ENCODE results near the gene FEZ2.

Gene FEZ2

DNA sequence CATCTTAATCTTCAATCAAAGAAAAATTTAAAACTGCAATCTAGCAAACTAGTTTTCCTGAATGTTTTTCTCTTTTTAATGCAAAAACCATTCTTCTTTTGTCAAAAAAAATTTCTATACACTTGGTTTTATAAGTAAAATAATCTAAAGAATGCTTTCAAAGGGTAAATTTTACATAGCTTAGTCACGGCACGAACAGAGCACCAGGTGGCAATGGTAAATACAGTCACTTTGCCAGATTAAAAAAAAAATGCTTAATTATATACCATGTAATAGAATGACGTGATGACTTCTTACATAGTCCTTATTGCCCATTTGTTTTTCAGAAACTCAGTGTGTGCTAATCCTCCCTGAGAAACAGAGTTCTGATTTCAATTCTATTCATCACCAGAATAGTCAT, 10.4 kb downstream of the FEZ2 start:
- no peak overlapping the region for H3K23ac ChIP-seq (ENCODE audit: low read length)
- WGBS (ENCODE audit: extremely low coverage, insufficient coverage, insufficient read length) = no CpG with 5 or more reads among the region's 3 CpGs
- H2BK5ac ChIP-seq (ENCODE audit: low read depth, low read length, poor library complexity) = no peak overlapping the region
- peaks cover 13 to 22% of the 10 kb centered on the region in 2 experiments for H3K36me3 ChIP-seq (ENCODE audit: control insufficient read depth in 1 of 2, insufficient read depth in 2 of 2, low read length in 2 of 2)
- no peak overlapping the region for H3K4me3 ChIP-seq (ENCODE audit: low read depth, low read length)
- no peaks in the 10 kb centered on the region for H3K27me3 ChIP-seq (ENCODE audit: insufficient read depth, low read length)
- no peak overlapping the region for H2BK12ac ChIP-seq (ENCODE audit: low read length)
- no peaks in the 10 kb centered on the region for H3K79me1 ChIP-seq (ENCODE audit: low read length)
- H3K79me2 ChIP-seq (ENCODE audit: control insufficient read depth, insufficient read depth, low read length, poor library complexity) = peaks cover 2% of the 10 kb centered on the region
- no peak overlapping the region for H2AK5ac ChIP-seq (ENCODE audit: low read length)
- no peak overlapping the region for H4K12ac ChIP-seq (ENCODE audit: low read depth, low read length)
- no peak overlapping the region for H3K27ac ChIP-seq (ENCODE audit: low read depth, low read length)
- H3K9me3 ChIP-seq (ENCODE audit: insufficient read depth, low read depth, low read length) = no peaks in the 10 kb centered on the region
- no peak overlapping the region for H4K91ac ChIP-seq (ENCODE audit: low read depth, low read length)
- no peak for DNase-seq
- H3K18ac ChIP-seq (ENCODE audit: low read length) = no peak overlapping the region
- H3K4ac ChIP-seq (ENCODE audit: low read depth, low read length) = no peak overlapping the region
- no peak overlapping the region for H4K8ac ChIP-seq (ENCODE audit: low read depth, low read length)
- H3K14ac ChIP-seq (ENCODE audit: low read length) = no peak overlapping the region
- no peak overlapping the region for H3K9ac ChIP-seq (ENCODE audit: low read length)
- H2BK120ac ChIP-seq (ENCODE audit: insufficient read depth, low read length, poor library complexity) = no peak overlapping the region
- no peak overlapping the region for H2AFZ ChIP-seq (ENCODE audit: insufficient read depth, low read length, poor library complexity)
- no peak overlapping the region for H3K4me2 ChIP-seq (ENCODE audit: low read length)
- no peaks in the 10 kb centered on the region for H3K4me1 ChIP-seq (ENCODE audit: control insufficient read depth in 1 of 2, insufficient read depth in 2 of 2, low read length in 2 of 2)

DNA sequence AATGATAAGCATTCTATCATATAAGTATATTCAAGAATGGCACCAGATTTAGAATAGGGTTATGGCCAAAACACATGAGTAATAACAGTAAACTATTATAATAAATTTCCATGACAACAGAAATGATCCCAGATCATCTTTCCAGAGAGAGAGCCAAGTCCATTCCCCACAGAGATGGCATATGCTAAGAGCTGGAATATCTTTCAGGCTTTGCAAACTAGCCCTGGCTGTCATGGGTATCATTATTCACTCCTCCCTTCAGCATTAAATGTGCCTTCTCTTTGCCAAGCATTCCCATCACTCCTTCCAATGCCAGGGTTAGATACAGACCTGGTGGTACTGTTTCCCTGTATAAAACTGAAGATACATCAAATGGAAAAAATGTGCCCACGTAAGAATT, 10.9 kb downstream of the FEZ2 start:
- Histone ChIP-seq H2BK5ac (ENCODE audit: low read depth, low read length, poor library complexity) (no peak overlapping the region), H3K27ac (ENCODE audit: low read depth, low read length) (no peak overlapping the region), H3K9ac (ENCODE audit: low read length) (no peak overlapping the region), H2AK5ac (ENCODE audit: low read length) (no peak overlapping the region), H3K27me3 (ENCODE audit: insufficient read depth, low read length) (no peaks in the 10 kb centered on the region), H3K79me2 (ENCODE audit: control insufficient read depth, insufficient read depth, low read length, poor library complexity) (peaks cover 2% of the 10 kb centered on the region), H3K23ac (ENCODE audit: low read length) (no peak overlapping the region), H3K9me3 (ENCODE audit: insufficient read depth, low read depth, low read length) (no peaks in the 10 kb centered on the region), H3K4ac (ENCODE audit: low read depth, low read length) (no peak overlapping the region), H4K12ac (ENCODE audit: low read depth, low read length) (no peak overlapping the region), H4K91ac (ENCODE audit: low read depth, low read length) (no peak overlapping the region), H3K79me1 (ENCODE audit: low read length) (no peaks in the 10 kb centered on the region), H2BK120ac (ENCODE audit: insufficient read depth, low read length, poor library complexity) (no peak overlapping the region), H3K14ac (ENCODE audit: low read length) (no peak overlapping the region), H3K4me3 (ENCODE audit: low read depth, low read length) (no peak overlapping the region), H4K8ac (ENCODE audit: low read depth, low read length) (no peak overlapping the region), H3K18ac (ENCODE audit: low read length) (no peak overlapping the region), H3K4me2 (ENCODE audit: low read length) (no peak overlapping the region), H2BK12ac (ENCODE audit: low read length) (no peak overlapping the region), H2AFZ (ENCODE audit: insufficient read depth, low read length, poor library complexity) (no peak overlapping the region), H3K4me1 (ENCODE audit: control insufficient read depth in 1 of 2, insufficient read depth in 2 of 2, low read length in 2 of 2) (no peaks in the 10 kb centered on the region), H3K36me3 (ENCODE audit: control insufficient read depth in 1 of 2, insufficient read depth in 2 of 2, low read length in 2 of 2) (peaks cover 13 to 22% of the 10 kb centered on the region in 2 experiments)
- no peak for DNase-seq
- WGBS (ENCODE audit: extremely low coverage, insufficient coverage, insufficient read length) = no CpG with 5 or more reads among the region's 1 CpG

DNA sequence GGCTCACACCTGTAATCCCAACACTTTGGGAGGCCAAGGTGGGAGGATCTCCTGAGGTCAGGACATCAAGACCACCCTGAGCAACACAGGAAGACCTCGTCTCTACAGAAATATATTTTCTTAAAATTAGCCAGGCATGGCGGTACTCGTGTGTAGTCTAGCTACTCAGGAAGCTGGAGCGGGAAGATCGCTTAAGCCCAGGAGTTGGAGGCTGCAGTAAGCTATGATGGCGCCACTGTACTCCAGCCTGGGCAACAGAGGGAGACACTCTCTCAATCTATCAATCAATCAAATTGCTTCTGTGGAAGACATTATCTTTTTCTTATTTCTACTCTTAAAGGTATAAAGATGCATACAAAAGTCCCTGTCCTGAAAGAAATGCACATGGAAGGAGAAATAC, 11.3 kb downstream of the FEZ2 start:
- no peaks in the 10 kb centered on the region for H3K4me1 ChIP-seq (ENCODE audit: control insufficient read depth in 1 of 2, insufficient read depth in 2 of 2, low read length in 2 of 2)
- no peak for DNase-seq
- no peak overlapping the region for H4K8ac ChIP-seq (ENCODE audit: low read depth, low read length)
- no peak overlapping the region for H3K4ac ChIP-seq (ENCODE audit: low read depth, low read length)
- H3K9ac ChIP-seq (ENCODE audit: low read length) = no peak overlapping the region
- H2AFZ ChIP-seq (ENCODE audit: insufficient read depth, low read length, poor library complexity) = no peak overlapping the region
- H3K27me3 ChIP-seq (ENCODE audit: insufficient read depth, low read length) = no peaks in the 10 kb centered on the region
- no CpG with 5 or more reads among the region's 6 CpGs for whole genome bisulfite sequencing (ENCODE audit: extremely low coverage, insufficient coverage, insufficient read length)
- no peak overlapping the region for H3K4me2 ChIP-seq (ENCODE audit: low read length)
- H2AK5ac ChIP-seq (ENCODE audit: low read length) = no peak overlapping the region
- H3K4me3 ChIP-seq (ENCODE audit: low read depth, low read length) = no peak overlapping the region
- H4K12ac ChIP-seq (ENCODE audit: low read depth, low read length) = no peak overlapping the region
- no peak overlapping the region for H3K14ac ChIP-seq (ENCODE audit: low read length)
- H4K91ac ChIP-seq (ENCODE audit: low read depth, low read length) = no peak overlapping the region
- no peak overlapping the region for H2BK12ac ChIP-seq (ENCODE audit: low read length)
- no peak overlapping the region for H2BK5ac ChIP-seq (ENCODE audit: low read depth, low read length, poor library complexity)
- H3K79me2 ChIP-seq (ENCODE audit: control insufficient read depth, insufficient read depth, low read length, poor library complexity) = peaks cover 2% of the 10 kb centered on the region
- H3K9me3 ChIP-seq (ENCODE audit: insufficient read depth, low read depth, low read length) = no peaks in the 10 kb centered on the region
- no peak overlapping the region for H3K23ac ChIP-seq (ENCODE audit: low read length)
- H3K79me1 ChIP-seq (ENCODE audit: low read length) = no peaks in the 10 kb centered on the region
- H3K18ac ChIP-seq (ENCODE audit: low read length) = no peak overlapping the region
- H3K27ac ChIP-seq (ENCODE audit: low read depth, low read length) = no peak overlapping the region
- peaks cover 13 to 22% of the 10 kb centered on the region in 2 experiments for H3K36me3 ChIP-seq (ENCODE audit: control insufficient read depth in 1 of 2, insufficient read depth in 2 of 2, low read length in 2 of 2)
- no peak overlapping the region for H2BK120ac ChIP-seq (ENCODE audit: insufficient read depth, low read length, poor library complexity)

DNA sequence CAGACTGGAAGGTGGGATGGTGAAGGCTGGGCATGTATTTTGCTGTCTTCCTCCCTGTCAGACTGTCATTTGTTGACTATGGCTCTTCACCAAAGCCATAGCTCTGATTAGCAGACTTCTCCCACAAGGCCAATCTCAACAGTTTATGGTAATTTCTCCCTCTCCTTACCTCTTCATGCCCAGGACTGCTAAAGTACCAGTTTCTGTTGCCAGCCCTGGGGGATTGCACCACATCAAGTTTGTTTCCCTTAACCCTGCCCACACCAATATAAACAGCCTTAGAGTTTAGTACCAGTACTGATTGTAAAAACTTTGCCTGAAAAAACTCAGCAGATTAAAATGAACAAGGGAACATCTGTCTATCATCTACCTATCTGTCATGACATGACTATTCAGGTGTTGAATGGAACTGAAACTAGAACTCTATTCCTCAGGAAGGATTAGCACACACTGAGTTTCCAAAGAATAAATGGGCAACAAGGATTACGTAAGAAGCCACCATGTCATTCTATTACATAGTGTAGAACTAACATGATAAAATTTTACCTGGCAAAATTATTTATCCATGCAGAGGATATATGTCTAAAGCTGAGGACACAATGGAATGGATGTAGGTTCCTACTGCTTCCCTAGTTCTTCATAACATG, 13.7 kb downstream of the FEZ2 start:
- Histone ChIP-seq H4K8ac (ENCODE audit: low read depth, low read length) (no peak overlapping the region), H2BK120ac (ENCODE audit: insufficient read depth, low read length, poor library complexity) (no peak overlapping the region), H4K91ac (ENCODE audit: low read depth, low read length) (no peak overlapping the region), H3K4ac (ENCODE audit: low read depth, low read length) (no peak overlapping the region), H3K18ac (ENCODE audit: low read length) (no peak overlapping the region), H3K23ac (ENCODE audit: low read length) (no peak overlapping the region), H3K4me1 (ENCODE audit: control insufficient read depth in 1 of 2, insufficient read depth in 2 of 2, low read length in 2 of 2) (no peaks in the 10 kb centered on the region), H2AK5ac (ENCODE audit: low read length) (no peak overlapping the region), H3K79me1 (ENCODE audit: low read length) (no peaks in the 10 kb centered on the region), H3K14ac (ENCODE audit: low read length) (no peak overlapping the region), H3K4me2 (ENCODE audit: low read length) (no peak overlapping the region), H3K27me3 (ENCODE audit: insufficient read depth, low read length) (no peaks in the 10 kb centered on the region), H3K9me3 (ENCODE audit: insufficient read depth, low read depth, low read length) (no peaks in the 10 kb centered on the region), H3K9ac (ENCODE audit: low read length) (no peak overlapping the region), H3K4me3 (ENCODE audit: low read depth, low read length) (no peak overlapping the region), H3K36me3 (ENCODE audit: control insufficient read depth in 1 of 2, insufficient read depth in 2 of 2, low read length in 2 of 2) (peaks cover 16 to 30% of the 10 kb centered on the region in 2 experiments), H3K27ac (ENCODE audit: low read depth, low read length) (no peak overlapping the region), H4K12ac (ENCODE audit: low read depth, low read length) (peak overlapping the region; percentile 3), H2BK12ac (ENCODE audit: low read length) (no peak overlapping the region), H2BK5ac (ENCODE audit: low read depth, low read length, poor library complexity) (no peak overlapping the region), H3K79me2 (ENCODE audit: control insufficient read depth, insufficient read depth, low read length, poor library complexity) (peaks cover 2% of the 10 kb centered on the region), H2AFZ (ENCODE audit: insufficient read depth, low read length, poor library complexity) (no peak overlapping the region)
- no peak for DNase-seq
- WGBS (ENCODE audit: extremely low coverage, insufficient coverage, insufficient read length) = no CpG with 5 or more reads among the region's 1 CpG
